Parathyroid adenoma (tissue), 2 donors: ENCODE data around the gene CNNM3.

Experiments used
- H2AFZ ChIP-seq: fragments of 300-600 bp; sonication (generic); one replicate; pipeline ENCODE4 v1.7.0; 2017; ENCODE audit warnings: antibody characterized with exemption, mild to moderate bottlenecking
- H3K27ac ChIP-seq: fragments of 300-600 bp; sonication (generic); one replicate; pipeline ENCODE4 v1.7.0; 2017
- H3K27me3 ChIP-seq: fragments of 300-600 bp; sonication (generic); one replicate; pipeline ENCODE4 v1.7.0; 2017; ENCODE audit warnings: low read length; ENCODE audit not compliant: control insufficient read depth, insufficient read depth
- H3K36me3 ChIP-seq: fragments of 300-600 bp; sonication (generic); one replicate; pipeline ENCODE4 v1.7.0; 2017; ENCODE audit warnings: low read length; ENCODE audit not compliant: control insufficient read depth, insufficient read depth
- H3K4me1 ChIP-seq: fragments of 300-600 bp; sonication (generic); one replicate; pipeline ENCODE4 v1.7.0; 2017; ENCODE audit warnings: control low read depth
- H3K4me2 ChIP-seq: fragments of 300-600 bp; sonication (generic); one replicate; pipeline ENCODE4 v1.7.0; 2017; ENCODE audit warnings: low read length
- H3K4me3 ChIP-seq: fragments of 300-600 bp; sonication (generic); one replicate; pipeline ENCODE4 v1.7.0; 2017; ENCODE audit warnings: low read depth, low read length
- H3K79me2 ChIP-seq: fragments of 300-600 bp; sonication (generic); one replicate; pipeline ENCODE4 v1.7.0; 2017; ENCODE audit warnings: control low read depth
- H3K9ac ChIP-seq: fragments of 300-600 bp; sonication (generic); one replicate; pipeline ENCODE4 v1.7.0; 2017; ENCODE audit warnings: mild to moderate bottlenecking
- H3K9me3 ChIP-seq: fragments of 300-600 bp; sonication (generic); one replicate; pipeline ENCODE4 v1.7.0; 2017; ENCODE audit warnings: low read length; ENCODE audit not compliant: control insufficient read depth
- CTCF ChIP-seq: fragments of 300-600 bp; sonication (generic); IDR thresholded peaks from one replicate; pipeline ENCODE4 v1.7.0; 2017; ENCODE audit warnings: antibody characterized with exemption, mild to moderate bottlenecking
- donor health status: primary hyperparathyroidism.

CNNM3 gene

GRCh38 chr2:96817882-96818281, 1.8 kb downstream of the CNNM3 start:
- H3K27me3 ChIP-seq: no peaks in the 10 kb centered on the region
- no peak for TF ChIP-seq CTCF
- H3K27ac ChIP-seq: no peak overlapping the region
- no peaks in the 10 kb centered on the region for H3K36me3 ChIP-seq
- H3K9ac ChIP-seq: no peak overlapping the region
- no peaks in the 10 kb centered on the region for H3K9me3 ChIP-seq
- peak overlapping the region; percentile 97 for H3K4me2 ChIP-seq
- peak overlapping the region; percentile 56 for H3K4me3 ChIP-seq
- H3K79me2 ChIP-seq: peaks cover 38% of the 10 kb centered on the region
- no peak overlapping the region for H2AFZ ChIP-seq
- peaks cover 29% of the 10 kb centered on the region for H3K4me1 ChIP-seq

- Histone ChIP-seq H2AFZ (no peak overlapping the region), H3K9me3 (no peaks in the 10 kb centered on the region), H3K4me1 (peaks cover 31% of the 10 kb centered on the region), H3K4me2 (peak overlapping the region; percentile 34), H3K79me2 (peaks cover 38% of the 10 kb centered on the region), H3K4me3 (no peak overlapping the region), H3K9ac (no peak overlapping the region), H3K27ac (no peak overlapping the region), H3K36me3 (no peaks in the 10 kb centered on the region), H3K27me3 (no peaks in the 10 kb centered on the region)
- TF ChIP-seq CTCF: no peak
Observed at GRCh38 chr2:96819128-96819875, 3.2 kb downstream of the CNNM3 start.

GRCh38 chr2:96819876-96820511, 3.9 kb downstream of the CNNM3 start:
- Histone ChIP-seq H3K9ac (no peak overlapping the region), H2AFZ (no peak overlapping the region), H3K79me2 (peaks cover 45% of the 10 kb centered on the region), H3K27ac (no peak overlapping the region), H3K27me3 (no peaks in the 10 kb centered on the region), H3K4me1 (peaks cover 31% of the 10 kb centered on the region), H3K36me3 (no peaks in the 10 kb centered on the region), H3K4me2 (no peak overlapping the region), H3K4me3 (no peak overlapping the region), H3K9me3 (no peaks in the 10 kb centered on the region)
- no peak for TF ChIP-seq CTCF

GRCh38 chr2:96821113-96821675, 5.1 kb downstream of the CNNM3 start:
- Histone ChIP-seq H3K4me2 (no peak overlapping the region), H3K36me3 (no peaks in the 10 kb centered on the region), H3K4me3 (no peak overlapping the region), H2AFZ (no peak overlapping the region), H3K9me3 (no peaks in the 10 kb centered on the region), H3K4me1 (peaks cover 31% of the 10 kb centered on the region), H3K9ac (no peak overlapping the region), H3K79me2 (peaks cover 45% of the 10 kb centered on the region), H3K27ac (no peak overlapping the region), H3K27me3 (no peaks in the 10 kb centered on the region)
- no peak for TF ChIP-seq CTCF
